HG03196 (cell line): ENCODE measurements around the gene ST6GALNAC1.
"Not testable (repeated sequence)": the region's sequence is repeated elsewhere in the genome, so short reads cannot be mapped to it uniquely, and the experiment has no call there.

Source experiments
- ATAC-seq: cut with Tn5 transposase; IDR thresholded peaks from one replicate; pipeline ENCODE4 v1.9.1; 2021; ENCODE audit not compliant: unreplicated experiment

Gene ST6GALNAC1

DNA sequence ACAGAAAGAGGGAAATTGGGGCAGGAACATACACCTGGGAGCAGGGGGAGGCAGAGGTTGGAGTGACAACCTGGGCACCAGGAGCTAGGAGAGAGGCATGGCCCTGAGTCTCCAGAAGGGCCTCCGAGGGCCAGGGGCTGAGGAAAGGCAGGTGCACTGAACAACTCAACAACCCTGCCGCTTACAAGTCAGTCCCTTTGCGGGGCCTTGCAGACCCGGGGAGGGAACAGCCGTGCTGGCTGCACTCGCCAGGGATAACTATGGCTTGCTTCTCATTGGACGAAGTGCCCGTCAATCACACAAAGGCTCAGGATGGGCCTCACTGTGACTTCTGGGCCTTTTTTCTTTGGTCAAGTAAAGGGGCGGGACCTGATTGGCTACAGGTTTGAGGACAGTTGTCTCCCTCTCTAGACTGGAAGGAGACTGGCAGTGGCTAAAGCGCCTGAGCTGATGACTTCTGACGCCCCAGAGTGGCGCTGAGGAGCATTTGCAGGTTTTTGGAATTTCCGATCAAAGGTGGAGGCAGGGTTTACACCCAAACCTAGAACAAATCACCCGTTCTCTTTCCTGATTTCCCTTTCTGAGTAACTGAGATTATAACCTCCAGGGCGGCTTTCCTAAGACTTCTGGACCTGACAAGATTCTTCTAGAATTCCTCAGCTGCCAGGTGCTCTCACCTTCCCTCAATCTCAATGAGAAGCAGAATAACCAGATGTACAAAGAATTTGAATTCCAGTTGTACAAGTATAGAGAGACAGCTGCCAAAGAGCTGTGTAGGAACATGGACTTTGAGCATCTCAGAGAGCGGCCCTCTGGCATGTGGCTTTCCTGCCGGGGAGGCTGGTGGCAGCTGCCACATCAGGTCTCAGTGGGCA is 30.3 kb downstream of the ST6GALNAC1 start:
- no peak for ATAC-seq

DNA sequence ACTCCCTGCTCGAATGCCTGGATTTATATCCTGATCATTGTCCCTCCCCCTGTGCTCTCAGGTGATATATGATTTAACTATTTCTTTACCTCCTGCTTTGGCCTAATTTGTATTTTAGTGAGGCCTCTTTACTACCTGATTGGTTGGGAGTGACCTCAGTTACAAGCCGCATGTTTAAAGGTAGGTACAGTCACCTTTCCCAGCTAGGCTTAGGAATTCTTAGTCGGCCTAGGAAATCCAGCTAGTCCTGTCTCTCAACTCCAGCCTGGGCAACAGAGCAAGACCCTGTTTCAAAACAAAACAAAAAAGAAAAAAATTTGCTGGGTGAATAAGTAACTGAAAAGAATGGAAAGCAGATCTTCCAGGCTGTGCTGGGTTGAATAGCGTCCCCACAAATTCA is 31.1 kb downstream of the ST6GALNAC1 start:
- no peak for ATAC-seq

- no peak for ATAC-seq
Observed at GRCh38 chr17:76611758-76612157, 31.8 kb downstream of the ST6GALNAC1 start.

DNA sequence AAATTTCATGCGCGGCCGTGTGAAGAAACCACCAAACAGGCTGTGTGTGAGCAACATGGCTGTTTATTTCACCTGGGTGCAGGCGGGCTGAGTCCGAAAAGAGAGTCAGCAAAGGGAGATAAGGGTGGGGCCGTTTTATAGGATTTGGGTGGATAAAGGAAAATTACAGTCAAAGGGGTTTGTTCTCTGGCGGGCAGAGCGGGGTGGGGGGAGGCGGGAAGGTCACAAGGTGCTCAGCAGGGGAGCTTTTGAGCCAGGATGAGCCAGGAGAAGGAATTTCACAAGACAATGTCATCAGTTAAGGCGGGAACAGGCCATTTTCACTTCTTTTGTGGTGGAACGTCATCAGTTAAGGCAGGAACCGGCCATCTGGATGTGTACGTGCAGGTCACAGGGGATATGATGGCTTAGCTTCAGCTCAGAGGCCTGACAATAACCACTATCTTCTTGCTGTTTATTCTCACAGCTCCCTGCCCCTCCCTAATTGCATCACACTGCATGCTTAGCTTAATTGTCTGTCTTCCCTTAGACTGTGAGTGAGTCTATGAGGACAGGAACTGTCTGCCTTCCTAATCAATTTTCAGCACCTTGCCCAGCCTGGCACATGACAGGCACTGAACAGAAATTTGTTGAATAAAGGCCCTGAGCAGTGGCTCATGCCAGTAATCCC is 32.3 kb downstream of the ST6GALNAC1 start:
- ATAC-seq = not testable (repeated sequence)

DNA sequence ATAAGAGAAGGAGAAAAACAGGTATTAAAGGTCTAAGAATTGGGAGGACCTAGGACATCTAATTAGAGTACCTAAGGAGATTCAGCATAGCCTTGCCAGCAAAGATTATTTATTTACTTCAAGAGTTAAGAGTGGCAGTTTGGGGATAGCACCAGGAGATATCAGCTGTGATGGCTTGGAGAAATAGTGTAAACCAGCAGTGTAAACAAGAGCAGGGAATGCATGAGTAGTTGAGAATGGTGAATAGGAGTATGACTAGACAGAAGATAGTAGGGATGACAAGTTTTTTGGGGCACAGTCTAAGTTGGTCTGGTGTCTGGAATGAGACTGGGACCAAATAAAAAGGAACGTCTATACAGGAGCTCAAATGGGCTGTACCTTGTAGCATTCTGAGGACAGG is 36.9 kb downstream of the ST6GALNAC1 start:
- not testable (repeated sequence) for ATAC-seq

- ATAC-seq = no peak
Observed at GRCh38 chr17:76601065-76601464, 42.5 kb downstream of the ST6GALNAC1 start.

DNA sequence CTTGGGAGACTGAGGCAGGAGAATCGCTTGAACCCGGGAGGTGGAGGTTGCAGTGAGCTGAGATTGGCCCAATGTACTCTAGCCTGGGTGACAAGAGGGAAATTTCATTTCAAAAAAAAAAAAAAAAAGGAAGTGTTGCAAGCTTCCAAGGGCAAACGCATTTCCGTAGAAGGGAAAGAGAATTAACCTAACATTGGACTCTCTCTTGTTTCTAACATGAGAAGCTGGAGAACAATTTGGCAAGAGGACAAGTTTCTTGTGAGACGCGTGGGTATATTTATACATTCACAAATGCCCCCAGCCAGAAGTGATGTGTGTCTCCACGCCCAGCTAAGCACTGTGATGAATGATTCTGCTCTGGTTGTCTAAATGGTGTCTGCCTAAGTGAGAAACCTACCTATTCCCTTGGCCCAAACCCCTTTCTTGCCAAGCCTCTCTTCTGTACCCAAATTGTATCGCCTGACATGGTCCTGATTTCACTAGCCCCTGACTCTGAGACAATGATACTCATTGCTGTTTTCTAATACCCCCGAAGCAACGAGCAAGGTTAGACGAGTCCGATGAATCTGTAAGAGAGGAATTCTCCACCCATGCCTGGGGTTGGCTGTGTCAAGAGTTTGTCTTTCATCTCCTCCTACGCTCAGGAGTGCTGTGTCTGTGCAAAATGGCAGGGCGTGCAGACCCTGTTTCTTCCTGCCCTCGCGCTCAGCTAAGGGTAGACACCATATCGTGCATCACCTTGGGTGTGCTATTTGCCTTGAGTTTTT is 43.7 kb downstream of the ST6GALNAC1 start:
- no peak for ATAC-seq

- ATAC-seq = no peak
Observed at GRCh38 chr17:76598004-76598439, 45.5 kb downstream of the ST6GALNAC1 start.

GRCh38 chr17:76597156-76598003 is 46.2 kb downstream of the ST6GALNAC1 start:
- no peak for ATAC-seq

DNA sequence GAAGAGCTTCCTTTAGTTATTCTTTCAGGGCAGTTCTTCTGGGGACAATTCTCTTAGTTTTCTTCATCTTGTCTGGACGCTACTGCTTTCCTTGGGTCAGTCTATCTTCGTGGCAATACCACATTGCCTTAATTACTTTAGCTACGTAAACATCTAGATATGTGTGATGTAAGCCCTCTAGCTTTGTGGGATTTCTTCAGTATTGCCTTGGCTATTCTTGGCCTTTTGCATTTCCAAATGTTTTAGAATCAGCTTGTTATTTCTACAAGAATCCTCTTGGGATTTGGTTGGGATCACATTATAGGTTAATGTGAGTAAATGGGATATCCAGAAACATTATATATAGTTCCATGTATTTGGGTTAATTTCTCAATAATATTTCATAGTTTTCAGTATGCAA is 48.9 kb downstream of the ST6GALNAC1 start:
- no peak for ATAC-seq

DNA sequence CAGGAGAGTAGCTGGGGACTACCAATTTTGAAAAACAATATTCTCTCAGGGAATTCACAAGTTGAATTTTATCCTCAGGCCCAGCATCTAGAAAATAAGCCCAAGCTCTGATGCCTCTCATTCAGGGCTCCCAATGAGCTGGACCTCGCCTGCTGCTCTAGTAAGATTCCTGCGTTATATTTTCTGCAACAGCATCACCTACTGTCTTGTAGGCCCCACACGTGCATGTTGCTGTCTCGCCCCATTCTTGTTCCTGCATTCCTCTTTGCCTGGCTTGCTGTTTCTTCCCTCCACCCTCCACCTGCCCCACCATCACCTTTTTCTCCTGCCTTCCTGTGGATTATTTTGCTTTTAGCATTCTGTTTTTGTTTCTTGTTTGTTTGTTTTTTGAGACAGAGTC is 49.6 kb downstream of the ST6GALNAC1 start:
- ATAC-seq = no peak

DNA sequence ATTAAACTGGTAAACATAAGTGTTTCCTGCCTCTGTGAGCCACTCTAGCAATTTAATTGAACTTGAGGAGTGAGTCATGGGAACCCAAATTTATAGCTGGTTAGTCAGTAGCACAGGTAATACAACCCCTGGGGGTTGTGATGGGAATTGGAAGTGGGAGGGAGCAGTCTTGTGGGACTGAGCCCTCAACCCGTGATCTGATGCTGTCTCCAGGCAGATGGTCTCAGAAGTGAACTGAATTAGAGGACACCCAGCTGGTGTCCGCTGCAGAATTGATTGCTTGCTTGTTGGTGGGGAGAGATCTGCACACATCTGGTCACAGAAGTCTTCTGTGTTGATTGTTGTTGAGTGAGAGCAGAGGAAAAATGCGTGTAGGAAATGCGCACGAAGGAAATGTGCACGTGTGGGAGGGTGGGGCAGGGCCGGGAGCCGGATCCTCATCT is 50.2 kb downstream of the ST6GALNAC1 start:
- no peak for ATAC-seq

DNA sequence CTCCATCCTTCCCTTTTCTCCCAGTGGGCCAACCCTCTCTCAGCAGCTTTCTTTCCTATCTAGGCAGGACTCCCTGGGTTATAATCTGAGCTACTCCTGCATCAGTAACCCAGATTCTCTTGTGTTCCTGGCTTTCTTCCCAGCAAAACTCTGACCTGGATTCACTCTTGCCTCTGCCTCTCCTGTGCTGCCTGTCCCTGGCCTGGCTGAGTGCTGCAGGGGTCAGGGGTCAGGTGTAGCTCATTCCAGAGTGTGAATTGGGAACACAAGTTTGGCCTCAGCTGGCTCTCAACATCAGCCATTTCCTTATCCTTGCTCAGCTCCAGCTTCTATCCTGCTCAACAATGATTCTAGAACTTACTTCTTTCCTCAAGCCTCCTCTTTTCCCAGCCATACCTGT is 55.4 kb downstream of the ST6GALNAC1 start:
- ATAC-seq = no peak

- ATAC-seq = no peak
Observed at GRCh38 chr17:76586741-76587487, 56.6 kb downstream of the ST6GALNAC1 start.

DNA sequence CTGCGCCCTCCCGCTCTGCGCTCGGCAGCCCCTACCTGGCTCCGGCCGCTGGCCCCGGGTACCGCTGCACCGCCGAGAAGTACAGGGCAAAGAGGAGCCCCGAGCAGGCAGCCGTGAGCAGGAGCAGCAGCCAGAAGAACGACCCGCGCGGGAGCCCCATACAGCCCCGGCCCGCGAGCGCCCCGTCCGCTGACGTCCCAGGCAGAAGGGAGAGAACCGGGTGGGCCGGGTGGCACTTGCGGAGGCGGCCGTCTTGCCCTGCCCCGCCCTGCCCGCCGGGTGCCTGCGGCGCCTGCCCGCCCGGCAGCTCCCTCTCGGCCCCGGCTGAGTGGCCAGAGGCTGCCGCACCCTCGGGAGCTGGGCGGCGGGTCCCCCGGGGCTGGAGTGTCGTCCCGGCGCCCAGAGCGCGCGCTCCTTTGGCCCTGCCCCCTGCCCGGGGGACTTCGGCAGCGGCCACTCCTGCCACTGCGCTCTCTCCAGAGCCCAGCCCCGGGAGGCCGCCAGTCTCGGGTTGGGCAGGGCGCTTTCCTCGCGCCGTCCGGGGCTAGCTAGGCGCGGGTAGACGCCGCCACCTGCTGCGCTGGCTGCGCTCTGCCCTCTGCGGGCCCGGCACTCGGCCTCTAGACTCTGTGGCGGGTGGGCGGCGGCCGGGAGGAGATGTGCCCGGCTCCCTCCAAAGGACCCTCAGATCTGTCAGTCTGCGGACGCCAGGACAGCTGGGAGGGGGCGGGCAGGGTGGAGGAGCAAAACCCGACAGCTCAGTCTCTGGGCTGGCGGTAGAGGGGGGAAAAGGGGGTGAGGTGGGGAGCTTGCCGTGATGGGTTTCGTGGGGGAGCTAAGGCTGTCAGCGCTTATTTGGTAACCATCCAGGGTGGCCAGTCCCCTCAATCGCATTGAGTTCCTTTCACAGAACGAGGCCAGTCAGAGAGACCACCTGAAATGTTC is 57.6 kb downstream of the ST6GALNAC1 start, which contains the start of gene ST6GALNAC2:
Gene ST6GALNAC2, minus strand, starts transcription at position 212 of the 945 bp plus-strand sequence. Its CDS starts 52 bp downstream, at position 160.
- ATAC-seq = no peak

DNA sequence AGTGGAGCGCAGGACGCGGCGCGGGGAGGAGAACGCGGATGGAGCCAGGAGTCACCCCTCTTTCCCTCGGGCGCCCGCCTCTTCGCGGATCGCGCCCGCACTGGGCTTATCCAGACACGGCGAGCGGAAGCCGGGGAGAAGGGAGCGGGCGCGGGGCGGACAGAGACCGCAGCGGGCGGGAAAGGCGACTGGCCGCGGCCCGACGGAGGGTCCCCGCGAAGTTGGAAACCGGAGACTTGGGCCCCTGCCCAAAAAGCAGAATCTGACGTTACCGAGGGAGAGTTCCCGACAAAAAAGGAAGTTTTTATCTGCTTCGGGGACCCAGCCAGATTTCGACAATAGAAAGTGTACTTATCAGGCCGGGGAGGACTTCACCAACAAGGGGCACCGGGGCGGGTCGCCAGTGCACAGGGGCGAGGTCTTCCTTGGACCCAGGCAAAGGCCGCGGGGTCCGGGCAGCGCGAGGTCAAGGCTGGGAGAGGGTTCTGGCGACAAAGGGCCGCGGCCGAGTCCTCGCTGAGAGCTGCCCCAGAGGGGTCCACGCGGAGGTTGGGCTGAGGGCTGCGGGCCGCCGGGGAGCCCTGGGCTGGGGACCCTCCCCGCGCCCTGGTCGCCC is 58.4 kb downstream of the ST6GALNAC1 start:
- no peak for ATAC-seq

DNA sequence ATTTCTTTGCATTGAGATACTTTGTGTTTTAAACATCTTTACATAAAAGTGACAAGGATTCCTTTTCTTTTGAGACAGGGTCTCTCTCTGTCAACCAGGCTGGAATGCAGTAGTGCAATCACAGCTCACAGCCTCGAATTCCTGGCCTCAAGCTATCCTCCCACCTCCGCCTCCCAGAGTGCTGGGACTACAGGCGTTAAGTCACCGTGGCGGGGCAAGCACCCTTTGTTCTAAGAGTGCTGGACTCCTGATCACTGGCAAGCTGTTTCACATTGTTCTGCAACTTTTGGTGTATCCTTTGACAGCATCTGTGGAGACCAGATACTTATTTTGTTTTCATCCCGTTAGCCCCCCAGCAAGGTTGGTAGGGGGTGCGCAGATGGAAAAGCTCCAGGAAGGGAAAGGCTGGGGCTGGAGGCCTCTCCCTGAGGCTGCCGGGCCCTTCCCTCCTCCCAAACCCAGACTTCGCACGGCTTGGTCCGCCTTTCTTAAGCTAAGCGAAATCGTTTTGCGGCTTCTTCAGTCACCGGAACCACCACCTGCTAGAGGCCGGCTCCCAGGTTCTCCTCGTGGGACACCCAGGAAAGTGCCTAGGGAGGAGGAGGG is 59.0 kb downstream of the ST6GALNAC1 start:
- no peak for ATAC-seq

DNA sequence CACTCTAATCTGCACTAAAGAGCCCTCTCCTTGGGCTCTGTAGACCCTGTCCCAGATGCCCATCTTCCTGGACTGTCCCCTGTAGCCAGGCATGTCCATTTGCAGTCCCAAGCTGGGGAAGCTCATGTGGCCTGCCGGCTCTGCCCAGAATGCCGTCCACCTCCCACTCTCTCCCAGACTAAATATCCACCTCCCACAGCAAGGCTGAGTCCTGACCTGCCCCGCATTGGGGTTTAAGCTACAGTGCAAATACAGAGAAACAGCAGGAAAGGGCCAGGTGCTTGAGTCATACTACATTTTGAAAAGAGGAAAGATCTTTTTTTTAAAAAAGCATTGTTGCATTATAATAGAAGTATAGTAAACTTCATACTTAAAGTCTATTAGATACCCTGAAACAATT is 60.9 kb downstream of the ST6GALNAC1 start:
- no peak for ATAC-seq
